Measurements from ENCODE around the gene IRF5.

Gene IRF5

GRCh38 chr7:128933180-128933891 lies 4.4 kb upstream of the IRF5 start:
- Histone ChIP-seq H3K4me3 (ENCODE audit: low read depth, low read length) (no peak overlapping the region), H4K12ac (ENCODE audit: low read depth, low read length) (no peak overlapping the region), H3K4me2 (ENCODE audit: low read length) (no peak overlapping the region), H2AK5ac (ENCODE audit: low read length) (no peak overlapping the region), H2BK5ac (ENCODE audit: low read depth, low read length, poor library complexity) (no peak overlapping the region), H3K18ac (ENCODE audit: low read length) (no peak overlapping the region), H2AFZ (ENCODE audit: insufficient read depth, low read length, poor library complexity) (no peak overlapping the region), H3K4me1 (ENCODE audit: control insufficient read depth in 1 of 2, insufficient read depth in 2 of 2, low read length in 2 of 2) (peaks cover 0 to 3% of the 10 kb centered on the region in 2 experiments), H3K4ac (ENCODE audit: low read depth, low read length) (no peak overlapping the region), H4K91ac (ENCODE audit: low read depth, low read length) (no peak overlapping the region), H2BK12ac (ENCODE audit: low read length) (no peak overlapping the region), H3K79me2 (ENCODE audit: control insufficient read depth, insufficient read depth, low read length, poor library complexity) (no peaks in the 10 kb centered on the region), H4K8ac (ENCODE audit: low read depth, low read length) (no peak overlapping the region), H3K9ac (ENCODE audit: low read length) (no peak overlapping the region), H3K9me3 (ENCODE audit: insufficient read depth, low read depth, low read length) (peaks cover 4% of the 10 kb centered on the region), H2BK120ac (ENCODE audit: insufficient read depth, low read length, poor library complexity) (no peak overlapping the region), H3K23ac (ENCODE audit: low read length) (no peak overlapping the region), H3K79me1 (ENCODE audit: low read length) (no peaks in the 10 kb centered on the region), H3K14ac (ENCODE audit: low read length) (no peak overlapping the region), H3K27ac (ENCODE audit: low read depth, low read length) (no peak overlapping the region), H3K27me3 (ENCODE audit: insufficient read depth, low read length) (peaks cover 20% of the 10 kb centered on the region), H3K36me3 (ENCODE audit: control insufficient read depth in 1 of 2, insufficient read depth in 2 of 2, low read length in 2 of 2) (no peaks in the 10 kb centered on the region)
- no peak for DNase-seq
- WGBS (ENCODE audit: extremely low coverage, insufficient coverage, insufficient read length): no CpG with 5 or more reads among the region's 15 CpGs

GRCh38 chr7:128934361-128935341 lies 3.1 kb upstream of the IRF5 start:
- no peak overlapping the region for H3K14ac ChIP-seq (ENCODE audit: low read length)
- H4K8ac ChIP-seq (ENCODE audit: low read depth, low read length): no peak overlapping the region
- no peak overlapping the region for H2AK5ac ChIP-seq (ENCODE audit: low read length)
- no peak overlapping the region for H2AFZ ChIP-seq (ENCODE audit: insufficient read depth, low read length, poor library complexity)
- H2BK120ac ChIP-seq (ENCODE audit: insufficient read depth, low read length, poor library complexity): no peak overlapping the region
- no peak overlapping the region for H3K4me2 ChIP-seq (ENCODE audit: low read length)
- H3K23ac ChIP-seq (ENCODE audit: low read length): no peak overlapping the region
- no peaks in the 10 kb centered on the region for H3K36me3 ChIP-seq (ENCODE audit: control insufficient read depth in 1 of 2, insufficient read depth in 2 of 2, low read length in 2 of 2)
- peak in 1 of 2 donors; percentile 29 for DNase-seq
- no peak overlapping the region for H3K18ac ChIP-seq (ENCODE audit: low read length)
- no peak overlapping the region for H4K91ac ChIP-seq (ENCODE audit: low read depth, low read length)
- no peak overlapping the region for H2BK5ac ChIP-seq (ENCODE audit: low read depth, low read length, poor library complexity)
- H3K27ac ChIP-seq (ENCODE audit: low read depth, low read length): no peak overlapping the region
- no CpG with 5 or more reads among the region's 14 CpGs for WGBS (ENCODE audit: extremely low coverage, insufficient coverage, insufficient read length)
- no peak overlapping the region for H2BK12ac ChIP-seq (ENCODE audit: low read length)
- H4K12ac ChIP-seq (ENCODE audit: low read depth, low read length): no peak overlapping the region
- no peak overlapping the region for H3K9ac ChIP-seq (ENCODE audit: low read length)
- no peaks in the 10 kb centered on the region for H3K79me2 ChIP-seq (ENCODE audit: control insufficient read depth, insufficient read depth, low read length, poor library complexity)
- peaks cover 0 to 3% of the 10 kb centered on the region in 2 experiments for H3K4me1 ChIP-seq (ENCODE audit: control insufficient read depth in 1 of 2, insufficient read depth in 2 of 2, low read length in 2 of 2)
- H3K9me3 ChIP-seq (ENCODE audit: insufficient read depth, low read depth, low read length): peaks cover 5% of the 10 kb centered on the region
- H3K4ac ChIP-seq (ENCODE audit: low read depth, low read length): no peak overlapping the region
- H3K4me3 ChIP-seq (ENCODE audit: low read depth, low read length): no peak overlapping the region
- H3K27me3 ChIP-seq (ENCODE audit: insufficient read depth, low read length): peaks cover 33% of the 10 kb centered on the region
- H3K79me1 ChIP-seq (ENCODE audit: low read length): no peaks in the 10 kb centered on the region

GRCh38 chr7:128935342-128935730 lies 2.4 kb upstream of the IRF5 start:
- H3K23ac ChIP-seq (ENCODE audit: low read length): no peak overlapping the region
- no peak overlapping the region for H3K18ac ChIP-seq (ENCODE audit: low read length)
- H3K14ac ChIP-seq (ENCODE audit: low read length): no peak overlapping the region
- peaks cover 0 to 3% of the 10 kb centered on the region in 2 experiments for H3K4me1 ChIP-seq (ENCODE audit: control insufficient read depth in 1 of 2, insufficient read depth in 2 of 2, low read length in 2 of 2)
- no peaks in the 10 kb centered on the region for H3K36me3 ChIP-seq (ENCODE audit: control insufficient read depth in 1 of 2, insufficient read depth in 2 of 2, low read length in 2 of 2)
- H2BK12ac ChIP-seq (ENCODE audit: low read length): no peak overlapping the region
- H2BK5ac ChIP-seq (ENCODE audit: low read depth, low read length, poor library complexity): no peak overlapping the region
- H3K79me2 ChIP-seq (ENCODE audit: control insufficient read depth, insufficient read depth, low read length, poor library complexity): no peaks in the 10 kb centered on the region
- no peak overlapping the region for H4K12ac ChIP-seq (ENCODE audit: low read depth, low read length)
- H3K9me3 ChIP-seq (ENCODE audit: insufficient read depth, low read depth, low read length): peaks cover 5% of the 10 kb centered on the region
- no peak overlapping the region for H3K27ac ChIP-seq (ENCODE audit: low read depth, low read length)
- H3K79me1 ChIP-seq (ENCODE audit: low read length): no peaks in the 10 kb centered on the region
- no peak overlapping the region for H3K9ac ChIP-seq (ENCODE audit: low read length)
- WGBS (ENCODE audit: extremely low coverage, insufficient coverage, insufficient read length): no CpG with 5 or more reads among the region's 6 CpGs
- H4K8ac ChIP-seq (ENCODE audit: low read depth, low read length): no peak overlapping the region
- no peak overlapping the region for H3K4ac ChIP-seq (ENCODE audit: low read depth, low read length)
- peaks cover 36% of the 10 kb centered on the region for H3K27me3 ChIP-seq (ENCODE audit: insufficient read depth, low read length)
- H2AK5ac ChIP-seq (ENCODE audit: low read length): no peak overlapping the region
- no peak overlapping the region for H2BK120ac ChIP-seq (ENCODE audit: insufficient read depth, low read length, poor library complexity)
- H3K4me3 ChIP-seq (ENCODE audit: low read depth, low read length): no peak overlapping the region
- H3K4me2 ChIP-seq (ENCODE audit: low read length): no peak overlapping the region
- DNase-seq: no peak
- H4K91ac ChIP-seq (ENCODE audit: low read depth, low read length): no peak overlapping the region
- no peak overlapping the region for H2AFZ ChIP-seq (ENCODE audit: insufficient read depth, low read length, poor library complexity)

- no peak overlapping the region for H2BK5ac ChIP-seq (ENCODE audit: low read depth, low read length, poor library complexity)
- no peak overlapping the region for H3K18ac ChIP-seq (ENCODE audit: low read length)
- WGBS (ENCODE audit: extremely low coverage, insufficient coverage, insufficient read length): no CpG with 5 or more reads among the region's 4 CpGs
Observed at GRCh38 chr7:128936798-128937197, 929 bp upstream of the IRF5 start.

More at GRCh38 chr7:128936798-128937197, 929 bp upstream of the IRF5 start:
- Histone ChIP-seq H3K4me3 (ENCODE audit: low read depth, low read length) (no peak overlapping the region), H3K9ac (ENCODE audit: low read length) (no peak overlapping the region), H2BK120ac (ENCODE audit: insufficient read depth, low read length, poor library complexity) (no peak overlapping the region), H3K27ac (ENCODE audit: low read depth, low read length) (no peak overlapping the region), H3K4ac (ENCODE audit: low read depth, low read length) (no peak overlapping the region), H3K79me2 (ENCODE audit: control insufficient read depth, insufficient read depth, low read length, poor library complexity) (no peaks in the 10 kb centered on the region), H3K27me3 (ENCODE audit: insufficient read depth, low read length) (peaks cover 36% of the 10 kb centered on the region), H3K23ac (ENCODE audit: low read length) (no peak overlapping the region), H3K36me3 (ENCODE audit: control insufficient read depth in 1 of 2, insufficient read depth in 2 of 2, low read length in 2 of 2) (no peaks in the 10 kb centered on the region), H2AFZ (ENCODE audit: insufficient read depth, low read length, poor library complexity) (no peak overlapping the region), H4K8ac (ENCODE audit: low read depth, low read length) (no peak overlapping the region), H3K14ac (ENCODE audit: low read length) (no peak overlapping the region), H3K4me1 (ENCODE audit: control insufficient read depth in 1 of 2, insufficient read depth in 2 of 2, low read length in 2 of 2) (peaks cover 0 to 3% of the 10 kb centered on the region in 2 experiments), H4K91ac (ENCODE audit: low read depth, low read length) (no peak overlapping the region), H3K4me2 (ENCODE audit: low read length) (no peak overlapping the region), H3K9me3 (ENCODE audit: insufficient read depth, low read depth, low read length) (peaks cover 5% of the 10 kb centered on the region), H4K12ac (ENCODE audit: low read depth, low read length) (no peak overlapping the region), H3K79me1 (ENCODE audit: low read length) (no peaks in the 10 kb centered on the region), H2AK5ac (ENCODE audit: low read length) (no peak overlapping the region), H2BK12ac (ENCODE audit: low read length) (no peak overlapping the region)
- DNase-seq: no peak
